ENCODE measurements around the gene GLRX. TPM values are rescaled to one million over a fixed set of nuclear protein-coding genes. Genes with fewer than 3 reads are reported as not detected.

The GLRX gene
- total RNA-seq, 6 experiments from 2014 or later = 40.2 to 228 (median 82.8) TPM

DNA sequence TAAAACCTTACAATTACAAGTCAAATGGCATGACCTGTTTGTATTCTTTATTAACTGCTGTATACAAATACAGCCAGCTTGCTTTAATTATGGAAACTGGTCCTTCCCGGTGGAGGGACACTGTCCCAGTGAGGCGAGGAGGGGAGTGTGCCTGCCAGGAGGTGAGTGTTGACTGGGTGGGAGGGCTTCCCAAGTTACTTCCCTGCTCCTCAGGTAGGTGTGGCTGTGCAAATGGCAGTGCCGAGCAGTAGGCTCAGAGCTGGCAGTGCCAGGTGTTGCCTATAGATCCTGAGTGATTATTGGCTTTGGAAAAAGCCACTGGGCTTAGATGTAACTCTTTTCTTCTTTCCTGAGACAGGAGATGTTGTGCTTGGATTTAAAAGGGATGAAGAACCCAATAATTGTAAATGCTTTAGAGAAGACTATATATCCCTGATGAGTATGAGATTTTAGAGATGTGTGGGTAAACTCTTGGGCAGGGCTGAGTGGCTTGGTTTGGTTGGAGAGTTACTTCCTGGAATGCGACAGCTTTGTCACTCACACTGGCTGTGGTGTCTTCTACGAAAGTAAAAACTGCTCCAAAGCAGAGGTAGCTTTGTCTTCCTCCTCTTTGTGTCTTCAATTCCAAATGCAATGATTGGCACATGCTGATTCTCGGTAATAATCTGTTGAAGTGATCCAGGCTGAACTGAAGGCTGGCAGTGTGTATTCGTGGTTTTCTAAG lies 43.7 kb downstream of the GLRX start:
- Histone ChIP-seq H3K36me3 (no peaks in the 10 kb centered on the region), H3K4me1 (peaks cover 0 to 26% (median 5%) of the 10 kb centered on the region in 4 donors), H3K27ac (no peak overlapping the region), H3K9me3 (no peaks in the 10 kb centered on the region), H3K4me3 (no peak overlapping the region), H3K27me3 (no peaks in the 10 kb centered on the region)
- WGBS (ENCODE audit: insufficient coverage, low coverage, low lambda C conversion rate, missing lambda C conversion rate) = 86% methylated on average over 7 of the region's 7 CpGs
- DNase-seq (no peak), ATAC-seq (no peak)
- intact Hi-C loops (cut with DNase I) = no loop called here
- TF ChIP-seq, protein P1, sequence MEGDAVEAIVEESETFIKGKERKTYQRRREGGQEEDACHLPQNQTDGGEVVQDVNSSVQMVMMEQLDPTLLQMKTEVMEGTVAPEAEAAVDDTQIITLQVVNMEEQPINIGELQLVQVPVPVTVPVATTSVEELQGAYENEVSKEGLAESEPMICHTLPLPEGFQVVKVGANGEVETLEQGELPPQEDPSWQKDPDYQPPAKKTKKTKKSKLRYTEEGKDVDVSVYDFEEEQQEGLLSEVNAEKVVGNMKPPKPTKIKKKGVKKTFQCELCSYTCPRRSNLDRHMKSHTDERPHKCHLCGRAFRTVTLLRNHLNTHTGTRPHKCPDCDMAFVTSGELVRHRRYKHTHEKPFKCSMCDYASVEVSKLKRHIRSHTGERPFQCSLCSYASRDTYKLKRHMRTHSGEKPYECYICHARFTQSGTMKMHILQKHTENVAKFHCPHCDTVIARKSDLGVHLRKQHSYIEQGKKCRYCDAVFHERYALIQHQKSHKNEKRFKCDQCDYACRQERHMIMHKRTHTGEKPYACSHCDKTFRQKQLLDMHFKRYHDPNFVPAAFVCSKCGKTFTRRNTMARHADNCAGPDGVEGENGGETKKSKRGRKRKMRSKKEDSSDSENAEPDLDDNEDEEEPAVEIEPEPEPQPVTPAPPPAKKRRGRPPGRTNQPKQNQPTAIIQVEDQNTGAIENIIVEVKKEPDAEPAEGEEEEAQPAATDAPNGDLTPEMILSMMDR (IDR thresholded peaks at IDR 0.05) = no peak
- no peak for TF ChIP-seq POLR2A (IDR thresholded peaks at IDR 0.05)

DNA sequence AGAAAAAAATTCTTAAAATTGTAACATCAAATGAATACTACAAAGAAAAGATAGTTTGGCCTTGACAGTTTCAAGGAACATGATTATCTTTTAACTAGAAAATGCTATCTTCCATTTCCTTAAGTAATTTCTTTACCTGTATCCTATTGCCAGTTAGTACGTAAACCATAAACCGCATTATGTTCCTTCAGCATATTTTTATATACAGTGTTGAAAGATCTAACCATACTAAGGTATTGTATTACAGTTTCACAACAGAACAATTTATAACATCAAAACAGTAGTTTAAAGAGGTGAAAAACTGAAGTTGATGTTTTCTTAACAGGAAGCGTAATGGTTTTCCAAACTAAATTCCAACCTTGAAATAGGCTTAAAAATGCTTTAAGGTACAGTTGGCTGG lies 45.1 kb downstream of the GLRX start:
- no peaks in the 10 kb centered on the region for H3K36me3 ChIP-seq
- H3K27ac ChIP-seq = no peak overlapping the region
- DNase-seq (no peak), ATAC-seq (no peak)
- no peaks in the 10 kb centered on the region for H3K27me3 ChIP-seq
- WGBS (ENCODE audit: insufficient coverage, low coverage, low lambda C conversion rate, missing lambda C conversion rate) = 97% methylated on average over 3 of the region's 3 CpGs
- no peaks in the 10 kb centered on the region for H3K9me3 ChIP-seq
- H3K4me3 ChIP-seq = no peak overlapping the region
- TF ChIP-seq POLR2A (IDR thresholded peaks at IDR 0.05) = no peak
- TF ChIP-seq, protein P1 (IDR thresholded peaks at IDR 0.05) = no peak
- H3K4me1 ChIP-seq = peaks cover 0 to 21% (median 0%) of the 10 kb centered on the region in 4 donors
- intact Hi-C loops (cut with DNase I) = no loop called here

DNA sequence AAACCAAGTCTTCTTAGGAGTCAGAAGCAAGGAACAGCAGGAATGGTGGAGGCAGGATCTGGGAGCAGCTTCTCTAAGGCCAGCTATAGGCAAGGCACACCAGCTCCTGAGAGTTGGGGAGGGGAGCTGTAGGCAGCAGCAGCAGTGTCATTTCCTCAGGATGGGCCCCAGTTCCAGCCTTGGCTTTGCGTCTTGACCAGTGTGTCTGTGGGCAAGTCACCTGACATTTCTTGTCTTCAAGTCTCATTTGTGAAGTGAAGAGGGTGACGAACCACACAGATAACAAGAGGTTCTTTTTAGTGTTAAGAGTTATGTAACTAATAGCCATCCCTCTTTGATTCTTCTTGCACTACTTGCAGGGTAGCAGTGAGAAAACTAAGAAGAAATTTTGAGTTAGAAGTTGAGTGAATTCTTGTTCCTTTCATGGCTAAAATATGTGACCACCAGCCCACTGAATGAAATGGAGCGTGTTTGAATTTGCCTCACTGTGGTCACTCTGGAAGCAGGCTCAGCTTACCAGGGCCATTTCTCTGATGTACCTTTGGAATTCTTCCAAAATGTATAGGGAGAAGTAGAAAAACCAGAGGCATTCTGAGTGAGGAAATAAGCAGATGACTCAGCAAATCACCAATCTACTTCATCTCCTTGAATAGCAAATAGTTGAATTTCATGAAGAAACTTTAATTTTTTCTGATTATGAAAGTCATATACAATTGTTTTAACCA lies 49.0 kb downstream of the GLRX start:
- whole genome bisulfite sequencing (ENCODE audit: insufficient coverage, low coverage, low lambda C conversion rate, missing lambda C conversion rate) = 77% methylated on average over 3 of the region's 3 CpGs
- Histone ChIP-seq H3K9me3 (no peaks in the 10 kb centered on the region), H3K27ac (no peak overlapping the region), H3K36me3 (no peaks in the 10 kb centered on the region), H3K4me1 (peaks cover 0 to 20% (median 7%) of the 10 kb centered on the region in 4 donors), H3K4me3 (no peak overlapping the region), H3K27me3 (no peaks in the 10 kb centered on the region)
- ATAC-seq (peak in 2 of 4 donors; percentile 21 to 43), DNase-seq (no peak)
- TF ChIP-seq POLR2A (IDR thresholded peaks at IDR 0.05) = no peak
- TF ChIP-seq, protein P1 (IDR thresholded peaks at IDR 0.05) = no peak
- intact Hi-C loops (cut with DNase I) = no loop called here

DNA sequence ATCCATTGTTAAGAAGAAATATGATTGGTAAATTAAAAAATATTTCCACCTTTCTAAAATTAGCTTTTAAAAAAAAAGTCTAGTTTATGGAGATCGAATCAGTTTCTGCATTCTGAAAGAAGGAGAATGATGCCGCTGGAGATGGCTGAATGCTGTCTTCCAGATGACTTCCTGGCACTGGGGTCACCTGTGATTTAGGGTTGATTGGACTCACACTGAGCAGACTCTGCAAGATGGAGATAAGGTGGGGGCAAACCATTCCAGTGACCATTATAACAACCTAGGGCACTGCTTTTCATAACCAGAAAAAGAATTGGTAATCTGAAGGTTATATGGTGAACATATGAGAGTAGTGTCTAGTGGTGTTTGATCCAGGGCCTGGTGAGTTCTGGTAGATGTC lies 50.6 kb downstream of the GLRX start:
- WGBS (ENCODE audit: insufficient coverage, low coverage, low lambda C conversion rate, missing lambda C conversion rate) = 90% methylated on average over 2 of the region's 2 CpGs
- H3K4me1 ChIP-seq = peaks cover 0 to 20% (median 7%) of the 10 kb centered on the region in 4 donors
- intact Hi-C loops (cut with DNase I) = no loop called here
- no peak for TF ChIP-seq POLR2A (IDR thresholded peaks at IDR 0.05)
- TF ChIP-seq, protein P1 (IDR thresholded peaks at IDR 0.05) = no peak
- H3K27ac ChIP-seq = peak overlapping the region; percentile 35 to 88 (median 77)
- H3K36me3 ChIP-seq = peaks cover 0 to 7% (median 0%) of the 10 kb centered on the region in 4 donors
- H3K4me3 ChIP-seq = no peak overlapping the region
- DNase-seq = no peak
- no peaks in the 10 kb centered on the region for H3K27me3 ChIP-seq
- ATAC-seq = no peak
- H3K9me3 ChIP-seq = no peaks in the 10 kb centered on the region
